Astrocyte of the cerebellum (primary cell): ENCODE results near the gene ZNF19.

Experiments used
- DNase-seq: peaks from one replicate; pipeline ENCODE4 v3.0.0-alpha.2; 2011; ENCODE audit warnings: low read depth
- H3K4me3 ChIP-seq: 2 replicates; pipeline ENCODE4 v1.5.1; 2011; ENCODE audit warnings: mild to moderate bottlenecking, low read depth, low read length, moderate library complexity
- CTCF ChIP-seq: IDR thresholded peaks from 2 replicates; pipeline ENCODE4 v1.5.1; 2012; ENCODE audit warnings: low read length, low read depth, moderate library complexity, mild to moderate bottlenecking; ENCODE audit errors: missing control alignments
- in situ Hi-C: cut with HindIII; loops from 2 replicates; pipeline ENCODE4 v1.10.0; 2017; ENCODE audit warnings: low sequenced_read_pairs

Gene ZNF19

GRCh38 chr16:71456801-71457200 lies 32.3 kb downstream of the ZNF19 start:
- TF ChIP-seq CTCF, result no peak
- DNase-seq, result no peak
- no peak overlapping the region for H3K4me3 ChIP-seq
- in situ Hi-C loops, result no loop called here

DNA sequence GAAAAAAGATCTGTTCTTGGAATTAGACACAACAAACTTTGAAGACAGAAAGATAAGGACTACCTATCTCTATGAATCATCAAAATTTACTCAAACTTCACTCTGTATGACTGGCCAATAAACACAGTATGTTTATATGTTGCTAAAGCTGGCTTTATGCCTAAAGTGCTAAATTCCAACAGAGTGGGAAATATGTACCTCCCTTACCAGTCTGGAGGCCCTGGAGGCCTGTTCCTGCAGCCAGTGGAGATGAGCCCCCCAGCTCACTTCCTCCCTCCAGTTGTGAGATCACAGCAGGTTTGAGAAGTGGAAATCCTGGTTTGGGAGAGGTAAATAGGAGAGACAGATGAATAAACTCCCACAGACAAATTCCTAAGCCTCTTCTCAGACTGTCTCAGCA lies 36.1 kb downstream of the ZNF19 start:
- H3K4me3 ChIP-seq, result no peak overlapping the region
- in situ Hi-C loops, result no loop called here
- no peak for DNase-seq
- no peak for TF ChIP-seq CTCF

GRCh38 chr16:71449020-71449419 lies 40.1 kb downstream of the ZNF19 start:
- no peak overlapping the region for H3K4me3 ChIP-seq
- in situ Hi-C loops, result no loop called here
- no peak for DNase-seq
- no peak for TF ChIP-seq CTCF

DNA sequence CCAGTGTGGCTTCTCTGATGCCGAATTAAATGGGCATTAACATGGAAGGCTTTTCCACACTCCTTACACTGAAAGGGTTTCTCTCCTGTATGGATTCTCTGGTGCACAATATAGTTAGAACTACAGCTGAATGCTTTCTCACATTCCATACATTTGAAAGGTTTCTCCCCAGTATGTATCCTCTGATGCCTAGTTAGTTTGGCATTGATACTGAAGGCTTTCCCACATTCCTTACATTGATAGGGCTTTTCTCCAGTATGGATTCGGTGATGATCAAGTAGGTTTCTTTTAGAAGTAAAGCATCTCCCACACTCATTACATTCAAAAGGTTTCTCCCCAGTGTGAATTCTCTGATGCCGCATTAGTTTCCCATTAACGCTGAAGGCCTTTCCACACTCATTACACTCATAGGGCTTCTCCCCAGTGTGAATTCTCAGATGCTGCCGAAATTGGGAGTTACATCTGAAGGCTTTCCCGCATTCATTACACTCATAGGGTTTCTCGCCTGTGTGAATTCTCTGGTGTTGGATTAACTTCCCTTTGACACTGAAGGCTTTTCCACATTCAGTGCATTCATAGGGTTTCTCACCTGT lies 40.8 kb downstream of the ZNF19 start:
- in situ Hi-C loops, result no loop called here
- DNase-seq, result no peak
- H3K4me3 ChIP-seq, result no peak overlapping the region
- TF ChIP-seq CTCF, result no peak

DNA sequence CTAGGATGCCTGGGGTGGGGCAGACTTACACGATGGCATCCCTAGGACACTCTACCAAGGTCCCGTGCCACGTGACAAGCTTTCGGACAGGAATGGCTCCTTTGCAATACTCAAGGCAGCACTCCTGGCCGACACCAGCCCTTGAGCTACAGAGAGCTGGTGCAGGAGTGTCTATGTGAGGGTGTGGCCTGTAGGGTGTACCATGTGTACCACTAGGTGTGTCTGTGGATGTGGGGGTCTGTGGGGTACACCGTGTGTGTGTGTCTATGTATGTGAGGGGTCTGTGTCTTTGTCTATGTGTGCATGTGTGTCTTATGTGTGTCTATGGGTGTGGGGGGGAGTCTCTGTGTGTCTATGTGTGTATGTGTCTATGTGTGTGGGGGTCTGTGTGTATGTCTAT lies 45.4 kb downstream of the ZNF19 start:
- in situ Hi-C loops, result no loop called here
- DNase-seq, result no peak
- TF ChIP-seq CTCF, result no peak
- H3K4me3 ChIP-seq, result no peak overlapping the region

DNA sequence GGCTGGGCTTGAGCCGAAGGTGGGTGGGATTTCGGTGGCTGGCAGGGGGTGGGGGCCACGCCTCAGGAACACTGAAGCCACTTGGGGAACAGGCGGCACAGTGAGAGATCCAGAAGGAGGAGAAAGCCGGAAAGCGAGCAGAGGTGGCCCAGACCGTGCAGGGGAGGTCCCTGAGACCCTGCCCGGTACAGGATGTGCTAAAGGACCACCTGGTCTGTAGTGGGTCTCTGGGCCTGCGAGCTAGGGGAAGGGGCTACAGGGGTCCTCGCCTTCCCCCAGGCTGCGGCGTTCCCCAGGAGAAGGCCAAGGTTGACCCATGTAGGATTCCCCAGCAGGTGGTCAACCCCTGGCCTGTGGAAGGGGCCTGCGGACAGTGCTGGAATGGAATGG lies 47.1 kb downstream of the ZNF19 start, which contains the start of gene TLE7:
Gene TLE7 (minus strand): TSS at position 4 of the 390 bp plus-strand sequence. CDS start 8,730 bp downstream, outside the sequence.
- in situ Hi-C loops, result no loop called here
- TF ChIP-seq CTCF, result no peak
- no peak within 1 kb of the TSS for H3K4me3 ChIP-seq
- no peak for DNase-seq
